KMS-11 (cell line): Measurements from ENCODE around the gene CADPS2.

Experiments used
- H2AFZ ChIP-seq: fragments of 200-600 bp; sonication (generic); 2 replicates; pipeline ENCODE4 v1.6.1; 2016; ENCODE audit warnings: antibody characterized with exemption, mixed run types, low read depth
- H3K27ac ChIP-seq: fragments of 200-600 bp; sonication (generic); 2 replicates; pipeline ENCODE4 v1.6.1; 2016; ENCODE audit warnings: mild to moderate bottlenecking, mixed run types
- H3K27me3 ChIP-seq: fragments of 200-600 bp; sonication (generic); 2 replicates; pipeline ENCODE4 v1.6.1; 2017; ENCODE audit warnings: mild to moderate bottlenecking, low read depth, mixed run types, moderate library complexity; ENCODE audit not compliant: insufficient read depth
- H3K36me3 ChIP-seq: fragments of 200-600 bp; sonication (generic); 2 replicates; pipeline ENCODE4 v1.6.1; 2017; ENCODE audit warnings: mild to moderate bottlenecking, mixed run types; ENCODE audit not compliant: insufficient read depth
- H3K4me1 ChIP-seq: fragments of 200-600 bp; sonication (generic); 2 replicates; pipeline ENCODE4 v1.6.1; 2016; ENCODE audit warnings: mild to moderate bottlenecking, low read depth, mixed run types; ENCODE audit not compliant: poor library complexity, severe bottlenecking
- H3K4me2 ChIP-seq: fragments of 200-600 bp; sonication (generic); 2 replicates; pipeline ENCODE4 v1.7.0; 2016; ENCODE audit warnings: mild to moderate bottlenecking, mixed run types
- H3K4me3 ChIP-seq: fragments of 200-600 bp; sonication (generic); IDR thresholded peaks from 2 replicates; pipeline ENCODE4 v1.6.1; 2017; ENCODE audit warnings: low read depth, low read length, mixed read lengths; ENCODE audit not compliant: insufficient read depth
- H3K79me2 ChIP-seq: fragments of 200-600 bp; sonication (generic); 2 replicates; pipeline ENCODE4 v1.6.1; 2016; ENCODE audit warnings: low read depth, mixed run types; ENCODE audit not compliant: insufficient read depth
- H3K9ac ChIP-seq: fragments of 200-600 bp; sonication (generic); 2 replicates; pipeline ENCODE4 v1.6.1; 2016; ENCODE audit warnings: mild to moderate bottlenecking, mixed run types
- H4K20me1 ChIP-seq: fragments of 200-600 bp; sonication (generic); 2 replicates; pipeline ENCODE4 v1.6.1; 2016; ENCODE audit warnings: mild to moderate bottlenecking, mixed run types; ENCODE audit not compliant: insufficient read depth
- CTCF ChIP-seq: fragments of 200-600 bp; sonication (generic); conservative IDR thresholded peaks from 2 replicates; pipeline ENCODE4 v1.6.1; 2017; ENCODE audit warnings: low read depth, mild to moderate bottlenecking, antibody characterized with exemption, low read length, moderate library complexity, mixed read lengths

Gene CADPS2

GRCh38 chr7:122752583-122752982 is 133.7 kb downstream of the CADPS2 start:
- Histone ChIP-seq H2AFZ (no peak overlapping the region), H4K20me1 (no peaks in the 10 kb centered on the region), H3K4me3 (no peak overlapping the region)

DNA sequence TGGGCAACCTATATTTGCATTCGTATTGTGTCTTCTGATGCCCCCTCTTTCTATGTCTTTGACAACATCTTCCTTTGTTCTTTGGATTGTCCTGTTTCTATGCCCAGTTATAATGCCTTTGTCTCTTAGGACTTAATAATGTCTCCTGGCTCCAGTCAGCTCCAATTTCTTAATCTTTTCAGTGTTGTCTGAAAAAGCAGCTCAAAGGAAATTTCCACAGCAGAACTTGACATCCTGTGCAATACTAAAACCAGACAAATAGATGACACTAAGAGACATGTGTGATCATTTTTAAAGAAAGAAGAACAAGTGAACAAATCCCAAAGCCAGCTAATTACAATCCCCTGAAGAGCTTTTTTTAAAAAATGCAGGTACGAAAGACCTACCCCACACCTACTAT is 135.9 kb downstream of the CADPS2 start:
- Histone ChIP-seq H3K36me3 (no peaks in the 10 kb centered on the region), H4K20me1 (no peaks in the 10 kb centered on the region), H3K27me3 (no peaks in the 10 kb centered on the region), H3K27ac (no peak overlapping the region), H3K79me2 (no peaks in the 10 kb centered on the region), H3K4me1 (no peaks in the 10 kb centered on the region), H2AFZ (no peak overlapping the region), H3K4me2 (no peak overlapping the region), H3K9ac (no peak overlapping the region), H3K4me3 (no peak overlapping the region)
- TF ChIP-seq CTCF = no peak

More at GRCh38 chr7:122752583-122752982, 133.7 kb downstream of the CADPS2 start:
- Histone ChIP-seq H3K27me3 (no peaks in the 10 kb centered on the region), H3K27ac (no peak overlapping the region), H3K36me3 (no peaks in the 10 kb centered on the region), H3K9ac (no peak overlapping the region), H3K4me2 (no peak overlapping the region), H3K4me1 (no peaks in the 10 kb centered on the region), H3K79me2 (no peaks in the 10 kb centered on the region)
- no peak for TF ChIP-seq CTCF

DNA sequence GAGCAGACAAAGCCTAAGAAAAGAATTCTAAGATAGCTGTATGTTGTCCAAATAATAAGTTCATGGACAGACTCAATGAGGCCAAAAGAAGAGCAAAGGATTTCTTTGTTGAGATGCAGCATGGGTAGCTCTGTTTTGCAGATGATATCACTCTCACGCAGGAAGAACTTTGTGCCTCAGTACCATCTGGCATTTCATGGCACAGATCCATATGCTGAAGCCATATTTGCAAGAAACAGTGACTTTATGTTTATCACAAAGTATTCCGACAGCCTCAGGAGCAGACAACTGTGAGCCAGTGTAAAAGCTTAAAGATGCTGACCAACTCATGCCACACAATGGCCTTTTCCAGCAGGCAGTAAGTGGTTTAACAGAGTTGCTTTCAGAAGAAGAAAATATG is 138.1 kb downstream of the CADPS2 start:
- Histone ChIP-seq H4K20me1 (no peaks in the 10 kb centered on the region), H2AFZ (no peak overlapping the region), H3K4me3 (no peak overlapping the region), H3K4me2 (no peak overlapping the region), H3K4me1 (no peaks in the 10 kb centered on the region), H3K27me3 (no peaks in the 10 kb centered on the region), H3K79me2 (no peaks in the 10 kb centered on the region), H3K27ac (no peak overlapping the region), H3K9ac (no peak overlapping the region), H3K36me3 (no peaks in the 10 kb centered on the region)
- TF ChIP-seq CTCF = no peak

GRCh38 chr7:122746948-122747347 is 139.3 kb downstream of the CADPS2 start:
- Histone ChIP-seq H3K4me1 (no peaks in the 10 kb centered on the region), H3K4me3 (no peak overlapping the region), H3K27ac (no peak overlapping the region), H3K4me2 (no peak overlapping the region), H3K27me3 (no peaks in the 10 kb centered on the region), H3K79me2 (no peaks in the 10 kb centered on the region), H4K20me1 (no peaks in the 10 kb centered on the region), H3K9ac (no peak overlapping the region), H3K36me3 (no peaks in the 10 kb centered on the region), H2AFZ (no peak overlapping the region)
- TF ChIP-seq CTCF = no peak

- Histone ChIP-seq H3K36me3 (no peaks in the 10 kb centered on the region), H3K27ac (no peak overlapping the region), H3K4me3 (no peak overlapping the region), H2AFZ (no peak overlapping the region), H3K4me2 (no peak overlapping the region), H3K4me1 (no peaks in the 10 kb centered on the region), H3K27me3 (no peaks in the 10 kb centered on the region), H3K79me2 (no peaks in the 10 kb centered on the region), H3K9ac (no peak overlapping the region), H4K20me1 (no peaks in the 10 kb centered on the region)
- no peak for TF ChIP-seq CTCF
Measured at GRCh38 chr7:122743211-122743610, 143.0 kb downstream of the CADPS2 start.
